ENCODE data around the gene GBA2. TPM values are rescaled to one million over a fixed set of nuclear protein-coding genes. Genes with fewer than 3 reads are reported as not detected.

The GBA2 gene
- total RNA-seq, 2 donors from 2014 or later = 54.2 to 111 TPM

DNA sequence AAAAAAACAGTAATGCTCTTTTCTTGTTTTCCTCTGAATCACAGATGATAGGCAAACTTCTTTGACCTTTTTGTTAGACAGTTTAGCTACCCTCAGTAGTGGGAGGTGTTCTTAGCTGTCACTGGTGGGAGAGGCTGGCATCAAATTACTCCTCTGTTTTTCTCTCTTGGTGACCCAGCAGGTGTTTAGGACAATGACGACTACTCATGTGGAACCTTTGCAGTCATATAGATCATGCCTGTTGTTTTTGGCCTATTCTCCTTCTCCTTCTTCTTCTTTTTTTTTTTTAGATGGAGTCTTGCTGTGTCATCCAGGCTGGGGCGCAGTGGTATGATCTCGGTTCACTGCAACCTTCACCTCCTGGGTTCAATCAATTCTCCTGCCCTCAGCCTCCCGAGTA is 27.0 kb upstream of the GBA2 start:
- H3K9me3 ChIP-seq = no peaks in the 10 kb centered on the region
- H3K4me3 ChIP-seq = no peak overlapping the region
- H3K4me1 ChIP-seq = peaks cover 22% of the 10 kb centered on the region
- H3K36me3 ChIP-seq (replicated peaks in 1 of 2; ENCODE audit: insufficient read depth in 1 of 2, low read depth in 2 of 2) = no peaks in the 10 kb centered on the region
- WGBS, 2 donors = 76 to 83% methylated on average over 4 of the region's 4 CpGs
- DNase-seq = no peak
- no peaks in the 10 kb centered on the region for H3K27me3 ChIP-seq
- intact Hi-C loops (cut with DNase I) = no loop called here
- no peak for ATAC-seq
- no peak overlapping the region for H3K27ac ChIP-seq
- TF ChIP-seq, protein P1, sequence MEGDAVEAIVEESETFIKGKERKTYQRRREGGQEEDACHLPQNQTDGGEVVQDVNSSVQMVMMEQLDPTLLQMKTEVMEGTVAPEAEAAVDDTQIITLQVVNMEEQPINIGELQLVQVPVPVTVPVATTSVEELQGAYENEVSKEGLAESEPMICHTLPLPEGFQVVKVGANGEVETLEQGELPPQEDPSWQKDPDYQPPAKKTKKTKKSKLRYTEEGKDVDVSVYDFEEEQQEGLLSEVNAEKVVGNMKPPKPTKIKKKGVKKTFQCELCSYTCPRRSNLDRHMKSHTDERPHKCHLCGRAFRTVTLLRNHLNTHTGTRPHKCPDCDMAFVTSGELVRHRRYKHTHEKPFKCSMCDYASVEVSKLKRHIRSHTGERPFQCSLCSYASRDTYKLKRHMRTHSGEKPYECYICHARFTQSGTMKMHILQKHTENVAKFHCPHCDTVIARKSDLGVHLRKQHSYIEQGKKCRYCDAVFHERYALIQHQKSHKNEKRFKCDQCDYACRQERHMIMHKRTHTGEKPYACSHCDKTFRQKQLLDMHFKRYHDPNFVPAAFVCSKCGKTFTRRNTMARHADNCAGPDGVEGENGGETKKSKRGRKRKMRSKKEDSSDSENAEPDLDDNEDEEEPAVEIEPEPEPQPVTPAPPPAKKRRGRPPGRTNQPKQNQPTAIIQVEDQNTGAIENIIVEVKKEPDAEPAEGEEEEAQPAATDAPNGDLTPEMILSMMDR (IDR thresholded peaks at IDR 0.05) = no peak
- no peak for TF ChIP-seq POLR2A (IDR thresholded peaks at IDR 0.05)

DNA sequence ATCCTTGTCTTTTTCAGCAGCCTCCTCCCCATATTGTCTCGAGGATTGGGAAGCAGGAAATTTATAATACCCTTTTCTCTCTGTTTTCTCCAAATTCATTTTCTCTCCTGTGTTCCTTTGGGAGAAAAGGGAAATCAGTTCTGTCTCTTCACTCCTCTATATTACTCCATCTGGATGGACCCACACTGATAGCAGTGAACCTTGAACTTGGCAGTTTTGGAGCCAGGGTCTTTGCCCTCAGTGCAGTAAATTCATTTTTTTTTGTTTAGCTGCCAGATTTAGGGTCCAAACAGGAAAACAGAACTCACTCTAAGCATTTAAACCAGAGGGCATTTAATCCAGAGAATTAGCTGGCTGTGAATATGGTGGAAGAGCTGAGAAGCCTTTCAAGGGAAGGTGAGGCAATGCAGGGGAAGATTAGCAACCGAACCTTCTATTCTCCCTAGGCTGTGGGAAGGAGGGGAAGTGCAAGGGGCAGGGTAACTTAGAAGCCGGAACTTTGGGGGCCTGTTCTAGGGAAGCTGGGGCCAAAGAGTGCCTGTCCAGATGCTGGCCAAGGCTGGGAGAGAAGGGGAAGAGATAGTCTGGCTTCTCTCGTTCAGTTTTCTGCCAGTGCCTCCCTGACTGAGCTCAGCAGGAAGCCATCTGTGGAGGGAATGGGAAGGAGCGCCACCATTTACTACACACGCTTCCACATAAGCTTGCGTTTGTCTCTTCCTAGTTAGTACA is 26.0 kb upstream of the GBA2 start:
- TF ChIP-seq, protein P1 (IDR thresholded peaks at IDR 0.05) = no peak
- no peak for TF ChIP-seq POLR2A (IDR thresholded peaks at IDR 0.05)
- intact Hi-C loops (cut with DNase I) = no loop called here
- Histone ChIP-seq H3K4me1 (peaks cover 31% of the 10 kb centered on the region), H3K27ac (no peak overlapping the region), H3K4me3 (no peak overlapping the region), H3K27me3 (no peaks in the 10 kb centered on the region), H3K9me3 (no peaks in the 10 kb centered on the region), H3K36me3 (replicated peaks in 1 of 2; ENCODE audit: insufficient read depth in 1 of 2, low read depth in 2 of 2) (no peaks in the 10 kb centered on the region)
- DNase-seq (peak in 1 of 4 donors; percentile 31), ATAC-seq (no peak)
- 73 to 81% methylated on average over 7 of the region's 7 CpGs for WGBS, 2 donors

DNA sequence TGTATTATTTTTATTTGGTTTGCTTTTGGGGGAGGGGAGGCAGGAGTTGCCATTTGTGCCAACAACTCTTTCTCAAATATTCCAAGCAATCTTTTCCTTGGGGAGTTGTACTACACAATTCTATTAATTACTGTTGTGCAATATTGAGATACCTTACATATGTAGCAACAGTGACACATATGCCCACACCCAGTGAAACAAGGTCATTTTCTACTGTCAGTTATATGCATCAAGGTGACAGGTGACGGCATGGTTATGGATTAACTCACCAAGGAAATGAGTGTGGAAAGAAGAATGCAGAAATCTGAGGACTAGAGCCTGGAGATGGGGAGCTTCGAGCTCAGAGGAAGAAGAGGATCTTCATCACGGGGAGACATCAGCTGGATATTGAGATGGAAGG is 22.9 kb upstream of the GBA2 start:
- DNase-seq (peak in 2 of 4 donors; percentile 24 to 54), ATAC-seq (peak; percentile 69)
- H3K36me3 ChIP-seq (replicated peaks in 1 of 2; ENCODE audit: insufficient read depth in 1 of 2, low read depth in 2 of 2) = no peaks in the 10 kb centered on the region
- H3K27ac ChIP-seq = peak overlapping the region in 3 of 4 donors; percentile 73 to 90 (median 81)
- no peak overlapping the region for H3K4me3 ChIP-seq
- peaks cover 35% of the 10 kb centered on the region for H3K4me1 ChIP-seq
- WGBS, 2 donors = 39 to 49% methylated on average over 3 of the region's 3 CpGs
- no peaks in the 10 kb centered on the region for H3K9me3 ChIP-seq
- H3K27me3 ChIP-seq = no peaks in the 10 kb centered on the region
- intact Hi-C loops (cut with DNase I) = no loop called here
- TF ChIP-seq, protein P1 (IDR thresholded peaks at IDR 0.05) = no peak
- TF ChIP-seq POLR2A (IDR thresholded peaks at IDR 0.05) = no peak

DNA sequence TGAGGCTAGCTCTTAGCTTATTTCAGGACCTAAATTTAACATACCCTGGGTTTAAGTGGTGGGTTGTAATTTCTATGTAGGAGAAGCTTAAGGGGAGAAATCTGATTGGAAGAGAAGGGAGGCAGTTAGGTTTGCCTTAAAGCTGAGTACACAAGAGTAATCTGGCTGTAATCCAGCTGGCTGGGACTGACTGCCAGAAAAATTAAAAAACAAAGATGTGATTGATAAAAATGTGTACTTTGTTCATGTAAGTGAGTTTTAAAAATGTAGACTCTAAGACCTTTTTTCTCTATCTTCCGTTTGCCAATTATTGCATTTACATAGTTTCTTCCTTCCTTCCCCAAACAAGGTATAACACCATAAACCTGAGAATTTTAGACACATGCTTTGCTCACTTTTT is 22.5 kb upstream of the GBA2 start:
- H3K27ac ChIP-seq = peak overlapping the region; percentile 62 to 90 (median 77)

More for the DNA sequence above, 22.5 kb upstream of the GBA2 start:
- WGBS, 2 donors = 0 to 6% methylated on average over 1 of the region's 1 CpG
- Histone ChIP-seq H3K4me1 (peaks cover 35% of the 10 kb centered on the region), H3K36me3 (replicated peaks in 1 of 2; ENCODE audit: insufficient read depth in 1 of 2, low read depth in 2 of 2) (no peaks in the 10 kb centered on the region), H3K27me3 (no peaks in the 10 kb centered on the region), H3K9me3 (no peaks in the 10 kb centered on the region), H3K4me3 (no peak overlapping the region)
- intact Hi-C loops (cut with DNase I) = no loop called here
- DNase-seq (peak; percentile 74 to 87 (median 82)), ATAC-seq (peak; percentile 87)
- TF ChIP-seq, protein P1 (IDR thresholded peaks at IDR 0.05) = no peak
- TF ChIP-seq POLR2A (IDR thresholded peaks at IDR 0.05) = no peak
